ENCODE measurements around the gene DDX10. TPM values are rescaled to one million over a fixed set of nuclear protein-coding genes. Genes with fewer than 3 reads are reported as not detected.

DDX10 gene
- total RNA-seq, 1 donor from 2014 or later, result 32.2 TPM

Other genes with a start within 250 kb of the DDX10 start
- 0.77 and 1.00 TPM in 2 replicates for gene C11orf65, start 197.5 kb upstream of the DDX10 start, total RNA-seq
- 18.5 and 20.0 TPM in 2 replicates for gene POGLUT3, start 166.7 kb upstream of the DDX10 start, total RNA-seq
- 4.7 and 7.9 TPM in 2 replicates for gene EXPH5, start 71.3 kb upstream of the DDX10 start, total RNA-seq